Inflammatory macrophage treated with lipopolysaccharide for 1 hour (primary cell): ENCODE measurements around the gene PVRIG.
"Not testable (repeated sequence)": the region's sequence is repeated elsewhere in the genome, so short reads cannot be mapped to it uniquely, and the experiment has no call there.

Experiments
- DNase-seq, 2 donors: peaks; one replicate each; pipeline ENCODE4 v3.0.0-alpha.2; 2020 to 2022

PVRIG gene

GRCh38 chr7:100195901-100196322 lies 23.8 kb upstream of the PVRIG start:
- not testable (repeated sequence) for DNase-seq

- no peak for DNase-seq
Measured at GRCh38 chr7:100198266-100198665, 21.5 kb upstream of the PVRIG start.

GRCh38 chr7:100200693-100201092 lies 19.1 kb upstream of the PVRIG start:
- no peak for DNase-seq

GRCh38 chr7:100204454-100204853 lies 15.3 kb upstream of the PVRIG start:
- no peak for DNase-seq

- DNase-seq = no peak
Measured at GRCh38 chr7:100208911-100209408, 10.8 kb upstream of the PVRIG start.

GRCh38 chr7:100209493-100209892 lies 10.3 kb upstream of the PVRIG start:
- no peak for DNase-seq

GRCh38 chr7:100210805-100211204 lies 8.9 kb upstream of the PVRIG start:
- DNase-seq = no peak

GRCh38 chr7:100211342-100211780 lies 8.4 kb upstream of the PVRIG start:
- no peak for DNase-seq

GRCh38 chr7:100212631-100213286 lies 7.0 kb upstream of the PVRIG start:
- DNase-seq = no peak

- no peak for DNase-seq
Measured at GRCh38 chr7:100213672-100214071, 6.1 kb upstream of the PVRIG start.

- not testable (repeated sequence) for DNase-seq
Measured at GRCh38 chr7:100214356-100214755, 5.4 kb upstream of the PVRIG start.

GRCh38 chr7:100215895-100216294 lies 3.9 kb upstream of the PVRIG start:
- DNase-seq = no peak

GRCh38 chr7:100217934-100218333 lies 1.8 kb upstream of the PVRIG start:
- peak in 1 of 2 donors; percentile 15 for DNase-seq

- no peak for DNase-seq
Measured at GRCh38 chr7:100219271-100219737, 445 bp upstream of the PVRIG start.

GRCh38 chr7:100220586-100221230 lies 959 bp downstream of the PVRIG start:
- DNase-seq = no peak

- DNase-seq = no peak
Measured at GRCh38 chr7:100221231-100221718, 1.5 kb downstream of the PVRIG start.

GRCh38 chr7:100221767-100222444 lies 2.2 kb downstream of the PVRIG start:
- no peak for DNase-seq

GRCh38 chr7:100222445-100223132 lies 2.8 kb downstream of the PVRIG start:
- DNase-seq = no peak

GRCh38 chr7:100223376-100223927 lies 3.7 kb downstream of the PVRIG start:
- not testable (repeated sequence) for DNase-seq

GRCh38 chr7:100224891-100225290 lies 5.1 kb downstream of the PVRIG start:
- not testable (repeated sequence) for DNase-seq

GRCh38 chr7:100234660-100235317 lies 15.0 kb downstream of the PVRIG start:
- DNase-seq = not testable (repeated sequence)

GRCh38 chr7:100239975-100240374 lies 20.2 kb downstream of the PVRIG start:
- DNase-seq = not testable (repeated sequence)
